Testis (tissue), 3 donors: ENCODE measurements around the gene REX1BD. TPM values are rescaled to one million over a fixed set of nuclear protein-coding genes. Genes with fewer than 3 reads are reported as not detected.
A peak's percentile ranks its signal among the peaks of the same experiment; 100 is the strongest.

Experiments used
- DNase-seq: peaks from one replicate; pipeline ENCODE4 v3.0.0-alpha.2; 2019
- H3K27ac ChIP-seq, 2 donors: fragments of 200-600 bp; sonication (generic); one replicate each; pipeline ENCODE4 v1.5.1; 2019
- H3K27me3 ChIP-seq: fragments of 200-600 bp; sonication (generic); one replicate; pipeline ENCODE4 v1.5.1; 2019
- H3K36me3 ChIP-seq: fragments of 200-600 bp; sonication (generic); one replicate; pipeline ENCODE4 v1.5.1; 2017; ENCODE audit warnings: low read depth; ENCODE audit errors: missing control alignments
- H3K4me1 ChIP-seq: fragments of 200-600 bp; sonication (generic); one replicate; pipeline ENCODE4 v1.5.1; 2019
- H3K4me3 ChIP-seq, 2 donors: fragments of 200-600 bp; sonication (generic); one replicate each; pipeline ENCODE4 v1.5.1; 2017 to 2019
- H3K9me3 ChIP-seq: fragments of 200-600 bp; sonication (generic); one replicate; pipeline ENCODE4 v1.5.1; 2017
- CTCF ChIP-seq, 3 experiments: fragments of 450-650 bp in 2 of 3; fragments of 200-600 bp in 1 of 3; sonication (generic) in 1 of 3; IDR thresholded peaks; one replicate each; pipeline ENCODE4 v1.5.1; 2016 to 2019; ENCODE audit warnings: antibody characterized with exemption in 3 of 3, mild to moderate bottlenecking in 2 of 3, moderate library complexity in 1 of 3
- POLR2A ChIP-seq: fragments of 450-650 bp; IDR thresholded peaks from one replicate; pipeline ENCODE4 v1.6.1; 2017; ENCODE audit warnings: antibody characterized with exemption, mild to moderate bottlenecking, moderate library complexity
- WGBS, 2 donors: methylation state at CpG; one replicate each; pipeline ENCODE4 v1.1.5; 2018; 5-methylcytosine and 5-hydroxymethylcytosine counted together
- intact Hi-C: fragments of 100-400 bp; cut with DNase I; formaldehyde crosslinking; loops from one replicate; pipeline ENCODE4 v1.15.1; 2023; ENCODE audit warnings: low total_unique reads
- polyA plus RNA-seq: library from polyadenylated mRNA; stranded (reverse); fragments of 350-450 nt; fragmentation: Illumina TruSeq; extraction: RNeasy Lipid Tissue Mini Kit (QIAGEN cat#74804); gene quantifications from one replicate; pipeline ENCODE4 v1.2.3, GENCODE V29; 2014; ENCODE audit warnings: low read depth, low replicate concordance; ENCODE audit not compliant: insufficient read depth
- total RNA-seq, 2 donors: library from RNA; depleted of rRNA; stranded (reverse); fragments of >200 nt; gene quantifications; one replicate each; pipeline ENCODE4 v1.2.3, GENCODE V29; 2016

The REX1BD gene
- total and polyA plus RNA-seq, 3 donors from 2014 or later, result 14.5 to 58.7 (median 44.3) TPM

GRCh38 chr19:18612772-18613588, 24.4 kb downstream of the REX1BD start, which contains the start of gene TMEM59L:
TMEM59L (plus strand) TSS chr19:18612870; CDS start chr19:18612959, 89 bp downstream.
- H3K27me3 ChIP-seq, result no peaks in the 10 kb centered on the region
- 2 to 3% methylated on average over 14 to 32 of the region's 70 CpGs for WGBS, 2 donors
- DNase-seq, result peak; percentile 38

GRCh38 chr19:18613589-18614234, 25.1 kb downstream of the REX1BD start:
- peaks cover 7% of the 10 kb centered on the region for H3K4me1 ChIP-seq
- 44% methylated on average over 9 to 22 of the region's 23 CpGs for WGBS, 2 donors
- intact Hi-C loops, result no loop called here
- no peaks in the 10 kb centered on the region for H3K36me3 ChIP-seq
- no peaks in the 10 kb centered on the region for H3K27me3 ChIP-seq
- TF ChIP-seq POLR2A (no peak), CTCF (IDR thresholded peaks at IDR 0.05) (no peak)
- no peaks in the 10 kb centered on the region for H3K9me3 ChIP-seq
- H3K27ac ChIP-seq, result no peak overlapping the region
- no peak overlapping the region for H3K4me3 ChIP-seq
- DNase-seq, result no peak

More at GRCh38 chr19:18612772-18613588, 24.4 kb downstream of the REX1BD start, which contains the start of gene TMEM59L:
- intact Hi-C loops, result no loop called here
- Histone ChIP-seq H3K9me3 (no peaks in the 10 kb centered on the region), H3K27ac (no peak within 1 kb of the TSS), H3K4me1 (peaks cover 7% of the 10 kb centered on the region), H3K4me3 (peak within 1 kb of the TSS; percentile 9 to 10), H3K36me3 (no peaks in the 10 kb centered on the region)
- TF ChIP-seq POLR2A (no peak), CTCF (IDR thresholded peaks at IDR 0.05) (no peak)

- no peak for DNase-seq
- H3K9me3 ChIP-seq, result no peaks in the 10 kb centered on the region
- H3K27ac ChIP-seq, result no peak overlapping the region
- TF ChIP-seq CTCF (IDR thresholded peaks at IDR 0.05) (no peak), POLR2A (no peak)
- peaks cover 7% of the 10 kb centered on the region for H3K4me1 ChIP-seq
- no peaks in the 10 kb centered on the region for H3K36me3 ChIP-seq
- no peaks in the 10 kb centered on the region for H3K27me3 ChIP-seq
- WGBS, 2 donors, result 86 to 98% methylated on average over 3 of the region's 3 CpGs
- H3K4me3 ChIP-seq, result no peak overlapping the region
- intact Hi-C loops, result no loop called here
Measured at GRCh38 chr19:18616023-18616422, 27.4 kb downstream of the REX1BD start.

GRCh38 chr19:18617562-18617961, 29.0 kb downstream of the REX1BD start:
- no peak for DNase-seq
- no peaks in the 10 kb centered on the region for H3K27me3 ChIP-seq
- no peak overlapping the region for H3K4me3 ChIP-seq
- H3K27ac ChIP-seq, result no peak overlapping the region
- intact Hi-C loops, result no loop called here
- H3K36me3 ChIP-seq, result no peaks in the 10 kb centered on the region
- TF ChIP-seq POLR2A (no peak), CTCF (IDR thresholded peaks at IDR 0.05) (no peak)
- no peaks in the 10 kb centered on the region for H3K4me1 ChIP-seq
- no peaks in the 10 kb centered on the region for H3K9me3 ChIP-seq
